Memory B cell (primary cell): ENCODE measurements around the gene GPATCH8.
A peak's percentile ranks its signal among the peaks of the same experiment; 100 is the strongest.

Source experiments
- ATAC-seq: fragments of 150-1000 bp; cut with Tn5 transposase; 2 replicates; pipeline ENCODE4 v1.10.0; 2021; ENCODE audit warnings: low read depth, mild to moderate bottlenecking, moderate library complexity
- DNase-seq, 2 donors: peaks; one replicate each; pipeline ENCODE4 v3.0.0; 2022; ENCODE audit warnings: low spot score in 2 of 2
- H3K27ac Mint-ChIP-seq: one replicate; pipeline ENCODE4 v1.8.0; 2022; ENCODE audit warnings: mild to moderate bottlenecking, moderate library complexity, mixed read lengths
- H3K27me3 Mint-ChIP-seq: one replicate; pipeline ENCODE4 v1.8.0; 2022; ENCODE audit warnings: mixed read lengths
- H3K36me3 Mint-ChIP-seq: one replicate; pipeline ENCODE4 v1.8.0; 2022; ENCODE audit warnings: mild to moderate bottlenecking, mixed read lengths
- H3K4me1 Mint-ChIP-seq: one replicate; pipeline ENCODE4 v1.8.0; 2022; ENCODE audit warnings: mixed read lengths
- H3K4me3 Mint-ChIP-seq: one replicate; pipeline ENCODE4 v1.8.0; 2022; ENCODE audit warnings: mild to moderate bottlenecking, moderate library complexity, mixed read lengths
- H3K9me3 Mint-ChIP-seq: one replicate; pipeline ENCODE4 v1.8.0; 2022; ENCODE audit warnings: mixed read lengths

The GPATCH8 gene

DNA sequence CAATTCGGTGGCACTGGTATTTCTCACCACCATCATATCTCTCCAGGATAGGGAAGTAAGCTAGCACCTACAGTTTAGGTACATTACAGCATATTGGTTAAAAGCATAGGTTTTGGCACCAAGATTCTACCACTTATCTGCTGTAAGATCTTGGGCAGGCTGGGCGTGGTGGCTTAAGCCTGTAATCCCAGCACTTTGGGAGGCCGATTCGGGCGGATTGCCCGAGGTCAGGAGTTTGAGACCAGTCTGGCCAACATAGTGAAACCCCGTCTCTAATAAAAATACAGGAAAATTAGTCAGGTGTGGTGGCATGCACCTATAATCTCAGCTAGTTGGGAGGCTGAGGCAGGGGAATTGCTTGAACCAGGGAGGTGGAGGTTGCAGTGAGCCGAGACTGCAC lies 51.4 kb downstream of the GPATCH8 start:
- Mint-ChIP-seq H3K9me3 (no peaks in the 10 kb centered on the region), H3K27me3 (no peaks in the 10 kb centered on the region), H3K4me1 (peaks cover 5% of the 10 kb centered on the region), H3K27ac (no peak overlapping the region), H3K36me3 (peaks cover 4% of the 10 kb centered on the region), H3K4me3 (no peak overlapping the region)
- no peak for ATAC-seq
- DNase-seq = no peak

DNA sequence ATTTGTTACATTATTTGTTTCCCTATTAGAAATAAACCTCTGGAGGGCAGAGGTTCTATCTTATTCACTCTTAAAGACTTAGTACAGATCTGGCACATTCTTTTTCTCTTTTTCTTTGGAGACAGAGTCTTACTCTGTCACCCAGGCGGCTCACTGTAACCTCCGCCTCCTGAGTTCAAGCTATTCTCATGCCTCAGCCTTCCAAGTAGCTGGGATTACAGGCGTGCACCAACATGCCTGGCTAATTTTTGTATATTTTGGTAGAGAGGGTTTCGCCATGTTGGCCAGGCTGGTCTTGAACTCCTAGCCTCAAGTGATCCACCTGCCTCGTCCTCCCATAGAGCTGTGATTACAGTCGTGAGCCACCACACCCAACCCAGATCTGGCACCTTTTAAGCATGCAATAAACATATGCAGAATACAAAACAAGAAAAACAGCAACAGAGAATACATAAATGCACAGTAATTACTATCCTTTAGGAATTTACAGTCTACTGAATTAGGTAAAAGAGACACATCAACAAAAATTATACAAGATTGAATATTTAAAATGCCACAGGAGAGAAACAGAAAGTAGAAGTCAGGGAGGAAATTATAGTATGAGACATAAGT lies 52.1 kb downstream of the GPATCH8 start:
- Mint-ChIP-seq H3K4me1 (peaks cover 5% of the 10 kb centered on the region), H3K4me3 (no peak overlapping the region), H3K27me3 (no peaks in the 10 kb centered on the region), H3K9me3 (no peaks in the 10 kb centered on the region), H3K36me3 (peaks cover 7% of the 10 kb centered on the region), H3K27ac (no peak overlapping the region)
- no peak for DNase-seq
- ATAC-seq = no peak

- Mint-ChIP-seq H3K9me3 (no peaks in the 10 kb centered on the region), H3K27me3 (no peaks in the 10 kb centered on the region), H3K36me3 (peaks cover 7% of the 10 kb centered on the region), H3K4me1 (peaks cover 5% of the 10 kb centered on the region), H3K4me3 (no peak overlapping the region), H3K27ac (no peak overlapping the region)
- no peak for DNase-seq
- ATAC-seq = no peak
Observed at GRCh38 chr17:44448412-44448811, 54.8 kb downstream of the GPATCH8 start.

GRCh38 chr17:44444735-44445105 lies 58.5 kb downstream of the GPATCH8 start:
- H3K36me3 Mint-ChIP-seq = peaks cover 5% of the 10 kb centered on the region
- ATAC-seq (no peak), DNase-seq (no peak)
- H3K4me1 Mint-ChIP-seq = peaks cover 2% of the 10 kb centered on the region
- no peaks in the 10 kb centered on the region for H3K9me3 Mint-ChIP-seq
- no peak overlapping the region for H3K4me3 Mint-ChIP-seq
- no peak overlapping the region for H3K27ac Mint-ChIP-seq
- H3K27me3 Mint-ChIP-seq = no peaks in the 10 kb centered on the region

DNA sequence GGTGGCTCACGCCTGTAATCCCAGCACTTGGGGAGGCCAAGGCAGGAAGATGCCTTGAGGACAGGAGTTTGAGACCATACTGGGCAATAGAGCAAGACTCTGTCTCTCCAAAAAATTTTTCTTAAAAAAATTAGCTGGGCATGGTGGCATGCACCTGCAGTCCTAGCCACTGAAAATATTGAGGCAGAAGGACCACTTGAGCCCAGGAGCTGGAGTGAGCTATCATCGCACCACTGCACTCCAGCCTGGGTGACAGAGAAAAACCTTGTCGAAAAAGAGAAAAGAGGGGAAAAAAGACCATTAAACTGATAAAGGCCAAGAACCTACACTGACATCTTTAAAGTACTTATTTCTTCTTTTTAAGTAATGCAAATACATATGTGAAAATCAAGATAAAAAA lies 60.4 kb downstream of the GPATCH8 start:
- no peaks in the 10 kb centered on the region for H3K9me3 Mint-ChIP-seq
- DNase-seq (no peak), ATAC-seq (no peak)
- H3K27me3 Mint-ChIP-seq = no peaks in the 10 kb centered on the region
- peaks cover 7% of the 10 kb centered on the region for H3K4me1 Mint-ChIP-seq
- no peak overlapping the region for H3K27ac Mint-ChIP-seq
- no peak overlapping the region for H3K4me3 Mint-ChIP-seq
- peaks cover 8% of the 10 kb centered on the region for H3K36me3 Mint-ChIP-seq

DNA sequence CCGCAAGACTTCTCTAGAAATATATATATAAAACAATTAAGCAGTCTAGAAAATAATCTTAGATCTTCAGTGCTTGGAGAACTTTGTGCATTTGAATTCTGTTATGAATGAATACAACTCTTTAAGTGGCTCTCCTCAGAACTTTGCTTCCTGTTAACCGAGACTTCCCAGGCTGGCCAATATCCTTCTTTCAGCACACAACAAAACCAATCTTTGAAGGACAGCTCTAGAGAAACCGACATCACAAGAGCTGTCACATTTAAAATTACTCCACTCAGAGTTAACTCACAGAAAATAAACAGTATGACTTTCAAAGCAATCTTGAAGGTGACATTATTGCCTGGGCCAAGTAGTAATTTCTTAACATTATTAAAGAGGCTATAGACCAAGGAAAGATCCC lies 64.0 kb downstream of the GPATCH8 start:
- peaks cover 7% of the 10 kb centered on the region for H3K36me3 Mint-ChIP-seq
- H3K27ac Mint-ChIP-seq = peak overlapping the region; percentile 60
- ATAC-seq (no peak), DNase-seq (no peak)
- H3K4me3 Mint-ChIP-seq = no peak overlapping the region
- no peaks in the 10 kb centered on the region for H3K9me3 Mint-ChIP-seq
- H3K27me3 Mint-ChIP-seq = no peaks in the 10 kb centered on the region
- H3K4me1 Mint-ChIP-seq = peaks cover 7% of the 10 kb centered on the region

DNA sequence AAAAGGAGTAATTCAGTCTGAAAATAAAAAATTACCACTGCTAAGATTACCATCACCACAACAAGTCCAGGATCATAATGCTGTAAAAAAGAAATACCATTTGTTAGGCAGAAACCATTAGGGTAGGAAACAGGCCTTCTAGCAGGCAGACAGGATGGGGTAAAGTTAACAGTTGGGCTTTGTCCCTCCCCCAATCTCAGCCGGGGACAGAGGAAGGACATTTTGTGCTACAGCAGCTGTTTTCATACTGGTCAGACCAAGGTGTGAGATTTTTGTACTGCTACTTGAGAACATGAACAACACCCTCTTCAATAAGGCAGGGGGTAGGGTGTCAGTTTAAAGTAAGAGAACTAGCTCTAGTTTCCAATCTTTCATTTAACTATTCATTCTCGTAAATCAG lies 64.6 kb downstream of the GPATCH8 start:
- peaks cover 10% of the 10 kb centered on the region for H3K36me3 Mint-ChIP-seq
- no peak for ATAC-seq
- no peak for DNase-seq
- peak overlapping the region; percentile 60 for H3K27ac Mint-ChIP-seq
- H3K4me3 Mint-ChIP-seq = no peak overlapping the region
- no peaks in the 10 kb centered on the region for H3K27me3 Mint-ChIP-seq
- H3K4me1 Mint-ChIP-seq = peaks cover 7% of the 10 kb centered on the region
- no peaks in the 10 kb centered on the region for H3K9me3 Mint-ChIP-seq

- H3K36me3 Mint-ChIP-seq = peaks cover 22% of the 10 kb centered on the region
- no peak for ATAC-seq
Observed at GRCh38 chr17:44436336-44436735, 66.9 kb downstream of the GPATCH8 start.

GRCh38 chr17:44432254-44433157 lies 70.7 kb downstream of the GPATCH8 start:
- Mint-ChIP-seq H3K27me3 (no peaks in the 10 kb centered on the region), H3K9me3 (no peaks in the 10 kb centered on the region), H3K36me3 (peaks cover 25% of the 10 kb centered on the region), H3K4me3 (no peak overlapping the region), H3K4me1 (peaks cover 3% of the 10 kb centered on the region), H3K27ac (no peak overlapping the region)
- DNase-seq = no peak
- ATAC-seq = no peak

More at GRCh38 chr17:44436336-44436735, 66.9 kb downstream of the GPATCH8 start:
- Mint-ChIP-seq H3K4me1 (peaks cover 10% of the 10 kb centered on the region), H3K27ac (no peak overlapping the region), H3K9me3 (no peaks in the 10 kb centered on the region), H3K27me3 (no peaks in the 10 kb centered on the region), H3K4me3 (no peak overlapping the region)
- no peak for DNase-seq

- H3K4me1 Mint-ChIP-seq = no peaks in the 10 kb centered on the region
- H3K27ac Mint-ChIP-seq = no peak overlapping the region
- peaks cover 24% of the 10 kb centered on the region for H3K36me3 Mint-ChIP-seq
- H3K9me3 Mint-ChIP-seq = no peaks in the 10 kb centered on the region
- no peaks in the 10 kb centered on the region for H3K27me3 Mint-ChIP-seq
- DNase-seq = no peak
- no peak for ATAC-seq
- no peak overlapping the region for H3K4me3 Mint-ChIP-seq
Observed at GRCh38 chr17:44424828-44425461, 78.3 kb downstream of the GPATCH8 start.

GRCh38 chr17:44417553-44417952 lies 85.7 kb downstream of the GPATCH8 start:
- no peak for ATAC-seq
- H3K27ac Mint-ChIP-seq = no peak overlapping the region
- H3K4me1 Mint-ChIP-seq = peaks cover 3% of the 10 kb centered on the region

DNA sequence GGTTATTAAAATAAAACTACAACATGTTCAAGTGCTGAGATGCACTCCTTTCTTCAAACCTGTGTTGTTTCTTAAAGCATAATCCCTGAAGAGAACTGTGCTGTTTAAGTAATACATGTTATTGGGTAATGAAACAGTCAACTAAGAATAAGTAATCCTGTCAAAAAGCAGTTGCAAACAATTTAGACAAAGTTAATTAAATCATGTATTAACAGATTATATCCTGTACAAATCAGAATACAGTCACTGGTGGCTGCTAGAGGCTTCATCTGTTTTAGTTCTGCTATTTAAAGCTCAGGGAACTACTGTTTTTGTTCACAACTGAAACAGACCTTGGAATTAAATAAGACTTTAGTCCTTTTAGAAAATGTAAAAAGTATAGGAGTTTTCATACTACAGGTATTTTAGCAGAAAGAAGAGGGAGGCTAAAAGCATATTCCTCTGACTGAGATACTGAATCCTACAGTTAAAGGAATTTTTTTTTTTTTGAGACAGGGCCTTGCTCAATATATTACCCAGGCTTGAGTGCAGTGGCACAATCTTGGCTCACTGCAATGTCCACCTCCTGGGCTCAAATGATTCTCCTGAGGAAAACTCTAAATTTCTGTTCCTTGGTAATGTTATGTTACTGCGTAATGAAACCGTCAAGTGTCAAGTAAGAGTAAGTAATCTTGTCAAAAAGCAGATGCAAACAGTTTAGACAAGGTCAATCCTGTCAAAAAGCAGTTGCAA lies 86.5 kb downstream of the GPATCH8 start:
- no peak for ATAC-seq
- Mint-ChIP-seq H3K27ac (no peak overlapping the region), H3K4me1 (peaks cover 3% of the 10 kb centered on the region), H3K36me3 (peaks cover 18% of the 10 kb centered on the region), H3K9me3 (no peaks in the 10 kb centered on the region), H3K4me3 (no peak overlapping the region), H3K27me3 (no peaks in the 10 kb centered on the region)
- DNase-seq = no peak

More at GRCh38 chr17:44417553-44417952, 85.7 kb downstream of the GPATCH8 start:
- DNase-seq = no peak
- no peaks in the 10 kb centered on the region for H3K27me3 Mint-ChIP-seq
- H3K4me3 Mint-ChIP-seq = no peak overlapping the region
- H3K9me3 Mint-ChIP-seq = no peaks in the 10 kb centered on the region
- peaks cover 18% of the 10 kb centered on the region for H3K36me3 Mint-ChIP-seq

GRCh38 chr17:44414394-44415155 lies 88.6 kb downstream of the GPATCH8 start:
- no peak overlapping the region for H3K27ac Mint-ChIP-seq
- ATAC-seq (no peak), DNase-seq (no peak)
- no peak overlapping the region for H3K4me3 Mint-ChIP-seq
- peaks cover 3% of the 10 kb centered on the region for H3K4me1 Mint-ChIP-seq
- peaks cover 14% of the 10 kb centered on the region for H3K36me3 Mint-ChIP-seq
- no peaks in the 10 kb centered on the region for H3K9me3 Mint-ChIP-seq
- H3K27me3 Mint-ChIP-seq = no peaks in the 10 kb centered on the region
